ENCODE measurements around the gene ANKRD6.
A peak's percentile ranks its signal among the peaks of the same experiment; 100 is the strongest.

Gene ANKRD6

GRCh38 chr6:89518352-89519055, 85.6 kb downstream of the ANKRD6 start:
- no peak for DNase-seq

DNA sequence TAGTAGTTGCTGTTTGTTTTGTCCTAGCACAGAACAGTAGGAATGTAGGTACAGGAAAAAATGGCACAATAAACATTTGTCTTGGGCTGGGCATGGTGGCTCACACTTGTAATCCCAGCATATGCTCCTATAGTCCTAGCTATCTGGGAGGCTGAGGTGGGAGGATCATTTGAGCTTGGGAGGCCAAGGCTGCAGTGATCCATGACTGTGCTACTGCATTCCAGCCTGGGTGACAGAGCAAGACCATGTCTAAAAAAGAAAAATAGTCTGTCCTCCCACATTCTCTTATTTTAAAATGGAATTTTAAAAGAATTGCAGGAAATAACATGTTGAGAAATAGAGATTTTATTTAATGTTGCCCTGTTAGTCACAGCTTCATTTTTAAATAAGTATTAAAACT, 87.8 kb downstream of the ANKRD6 start:
- no peak for DNase-seq

DNA sequence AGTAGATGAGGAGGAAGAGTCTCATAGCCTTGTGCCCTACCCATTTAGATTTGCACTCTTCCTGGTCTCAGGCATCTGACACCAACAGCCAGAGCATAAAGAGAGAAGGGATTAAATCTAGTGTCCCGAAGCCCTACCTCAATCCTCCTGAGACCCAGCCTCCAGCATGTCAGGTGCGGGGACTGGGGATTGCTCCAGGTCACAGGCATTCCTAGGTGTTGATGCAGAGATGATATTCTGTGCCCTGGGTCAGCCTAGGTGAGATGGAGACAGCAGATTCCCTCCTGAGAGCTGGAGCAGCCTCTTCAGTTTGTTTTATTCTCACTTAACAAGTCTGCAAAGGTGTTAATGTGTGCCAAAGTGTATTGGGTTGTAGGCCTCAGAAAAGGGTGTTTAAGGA, 89.8 kb downstream of the ANKRD6 start:
- no peak for DNase-seq

DNA sequence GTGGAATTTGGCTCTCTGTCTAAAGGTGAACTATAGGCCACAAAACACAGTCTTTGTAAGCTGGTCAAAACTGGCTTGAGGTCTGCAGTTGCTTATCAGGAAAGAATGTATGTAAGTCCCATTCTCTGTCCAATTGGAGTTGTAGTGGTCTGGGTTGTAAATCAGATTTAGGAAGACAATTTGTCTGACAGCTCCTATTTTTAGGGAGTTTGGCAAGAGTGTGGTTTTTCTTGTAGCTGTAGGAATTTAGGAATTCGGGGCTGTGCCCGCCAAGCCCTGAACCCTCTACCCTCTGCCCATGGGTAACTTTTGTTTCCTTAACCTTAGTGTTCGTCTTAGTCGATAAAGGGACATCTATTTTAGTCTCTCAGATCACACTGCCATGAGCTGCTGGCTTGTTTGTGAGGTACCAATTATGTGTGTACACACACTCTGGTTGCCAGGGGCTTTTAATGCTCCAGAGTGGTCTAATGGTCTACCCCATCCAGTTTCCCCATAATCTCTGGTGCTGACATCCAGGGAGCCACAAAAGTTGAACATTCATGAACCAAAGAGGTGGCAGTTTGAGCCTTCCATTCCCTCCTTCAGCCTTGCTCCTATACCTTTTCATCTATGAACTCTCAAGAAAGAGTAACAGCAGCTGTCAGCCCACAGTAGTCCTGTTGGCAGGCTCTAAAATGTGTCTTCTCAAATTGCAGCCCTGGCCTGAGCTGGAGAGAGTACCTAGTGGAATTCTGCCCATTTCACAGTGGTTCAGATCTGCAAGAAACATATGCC, 93.0 kb downstream of the ANKRD6 start:
- no peak for DNase-seq

GRCh38 chr6:89526563-89526869, 93.6 kb downstream of the ANKRD6 start:
- DNase-seq: no peak

DNA sequence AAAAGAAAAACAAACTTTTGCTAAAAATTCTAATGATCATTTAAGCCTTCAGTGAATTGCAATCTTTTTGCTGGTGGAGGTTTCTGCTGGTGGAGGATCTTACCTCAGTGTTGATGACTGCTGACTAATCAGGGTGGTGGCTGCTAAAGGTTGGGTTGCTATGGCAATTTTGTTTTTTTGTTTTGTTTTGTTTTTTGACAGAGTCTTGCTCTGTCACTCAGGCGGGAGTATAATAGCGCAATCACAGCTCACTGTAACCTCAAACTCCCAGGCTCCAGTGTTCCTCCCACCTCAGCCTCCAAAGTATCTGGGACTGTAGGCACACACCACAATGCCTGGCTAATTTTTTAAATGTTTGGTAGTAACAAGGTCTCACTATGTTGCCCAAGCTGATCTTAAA, 94.7 kb downstream of the ANKRD6 start:
- DNase-seq: no peak

- no peak for DNase-seq
Observed at GRCh38 chr6:89528866-89529265, 95.9 kb downstream of the ANKRD6 start.

DNA sequence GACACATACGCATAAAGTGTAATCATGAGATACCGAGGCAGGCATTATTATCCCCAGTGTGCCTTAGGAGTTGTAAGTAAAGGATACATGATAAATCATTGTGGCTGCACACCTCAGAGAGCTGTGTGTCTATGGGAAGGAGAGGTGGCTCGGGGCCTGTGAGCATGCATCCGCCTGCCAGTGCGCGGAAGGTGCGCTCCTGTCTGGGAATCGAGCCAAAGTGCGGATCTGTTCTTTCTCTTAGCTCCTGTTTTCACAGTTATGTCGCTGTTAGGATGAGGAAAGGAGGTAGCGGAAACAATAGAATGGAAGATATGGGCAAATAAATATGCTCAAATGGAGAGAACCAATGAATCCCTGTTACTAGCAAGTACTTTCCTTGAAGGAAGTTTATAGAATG, 98.0 kb downstream of the ANKRD6 start:
- DNase-seq: no peak

- DNase-seq: no peak
Observed at GRCh38 chr6:89536231-89536630, 103.3 kb downstream of the ANKRD6 start.

DNA sequence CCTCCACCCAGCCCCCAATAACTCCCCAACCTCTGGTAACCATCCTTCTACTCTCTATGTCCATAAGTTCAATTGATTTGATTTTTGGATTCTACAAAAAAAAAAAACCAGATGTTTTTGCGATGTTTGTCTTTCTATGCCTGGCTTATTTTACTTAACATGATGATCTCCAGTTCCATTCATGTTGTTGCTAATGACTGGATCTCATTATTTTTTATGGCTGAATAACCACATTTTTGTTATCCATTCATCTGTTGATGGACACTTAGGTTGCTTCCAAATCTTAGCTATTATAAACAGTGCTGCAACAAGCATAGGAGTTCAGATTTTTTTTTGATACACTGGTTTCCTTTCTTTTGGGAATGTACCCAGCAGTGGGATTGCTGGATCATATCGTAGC, 106.8 kb downstream of the ANKRD6 start:
- no peak for DNase-seq

- no peak for DNase-seq
Observed at GRCh38 chr6:89542081-89542857, 109.3 kb downstream of the ANKRD6 start.

- DNase-seq: no peak
Observed at GRCh38 chr6:89542866-89543265, 109.9 kb downstream of the ANKRD6 start.

- DNase-seq: no peak
Observed at GRCh38 chr6:89547281-89547680, 114.3 kb downstream of the ANKRD6 start.

GRCh38 chr6:89553431-89553830, 120.5 kb downstream of the ANKRD6 start:
- no peak for DNase-seq

DNA sequence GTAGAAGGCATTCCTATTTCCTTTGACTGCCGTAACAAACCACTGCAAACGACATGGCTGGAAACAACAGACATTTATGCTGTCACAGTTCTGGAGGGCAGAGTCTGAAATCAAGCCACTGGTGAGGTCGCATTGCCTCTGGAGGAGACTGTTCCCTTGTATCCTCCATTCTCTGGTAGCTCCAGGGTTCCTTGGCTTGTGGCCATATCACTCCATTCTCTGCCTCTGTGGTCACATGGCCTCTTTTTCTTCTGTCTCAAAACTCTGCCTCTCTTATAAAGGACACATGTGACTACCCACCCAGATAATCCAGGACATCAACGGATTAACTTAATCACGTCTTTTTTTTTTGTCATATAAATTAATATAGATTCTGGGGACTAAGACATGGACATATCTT, 121.2 kb downstream of the ANKRD6 start:
- DNase-seq: no peak

DNA sequence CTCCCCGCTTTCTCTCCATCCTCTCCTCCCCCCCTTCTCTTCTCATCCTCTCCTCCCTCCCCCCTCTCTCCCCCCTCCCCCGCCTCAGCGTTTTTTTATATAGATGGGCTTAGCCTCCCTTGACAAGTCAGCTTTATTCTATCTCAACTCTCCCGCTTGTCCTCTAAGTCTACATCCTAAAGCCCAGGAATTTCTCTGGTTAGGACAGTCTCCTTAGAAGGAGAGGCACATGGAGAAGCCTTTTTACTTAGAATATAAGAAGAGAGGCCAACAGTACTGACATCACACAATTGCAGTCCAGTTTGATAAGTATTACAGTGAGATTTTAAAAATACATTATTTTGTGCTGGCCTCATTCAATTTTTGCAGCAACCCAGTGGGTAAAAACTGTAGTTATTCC, 122.1 kb downstream of the ANKRD6 start:
- no peak for DNase-seq

DNA sequence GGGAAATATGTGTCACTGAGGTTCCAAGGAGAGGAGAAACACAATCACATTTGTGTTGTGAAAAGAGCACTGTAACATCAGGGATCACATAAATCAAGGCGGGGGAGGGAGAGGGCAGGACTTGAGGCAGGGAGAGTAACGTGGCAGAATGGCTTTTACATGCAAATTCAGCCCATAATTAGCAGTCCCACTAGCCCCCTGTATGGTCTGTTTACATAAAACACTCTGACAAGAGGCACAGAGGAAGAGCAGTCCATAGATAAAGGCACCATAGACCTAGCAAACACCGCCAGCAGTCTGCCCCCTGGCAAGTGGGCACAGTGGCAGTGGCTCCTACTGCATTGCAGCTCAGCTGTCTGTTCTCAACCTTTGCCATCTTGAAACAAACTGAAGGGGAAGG, 122.9 kb downstream of the ANKRD6 start:
- DNase-seq: no peak

DNA sequence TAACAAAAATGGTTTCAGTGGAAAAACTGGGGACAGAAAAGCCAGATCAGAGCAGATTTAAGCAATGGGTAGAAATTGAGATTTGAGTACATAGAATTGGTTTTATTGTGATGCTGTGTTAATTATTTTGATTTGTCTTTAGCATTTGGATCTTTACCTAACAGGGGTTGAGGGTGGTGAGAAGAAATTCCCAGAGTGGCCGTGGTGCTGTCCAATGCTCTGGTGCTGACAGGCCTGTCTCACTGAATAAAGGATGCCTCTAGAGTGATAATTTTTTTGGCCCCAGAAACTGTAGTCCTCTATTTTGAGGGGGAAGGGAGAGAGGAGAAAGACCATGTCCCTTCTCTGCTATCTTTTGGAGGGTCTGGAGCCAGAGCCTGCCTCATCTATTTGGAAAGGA, 126.5 kb downstream of the ANKRD6 start:
- no peak for DNase-seq

DNA sequence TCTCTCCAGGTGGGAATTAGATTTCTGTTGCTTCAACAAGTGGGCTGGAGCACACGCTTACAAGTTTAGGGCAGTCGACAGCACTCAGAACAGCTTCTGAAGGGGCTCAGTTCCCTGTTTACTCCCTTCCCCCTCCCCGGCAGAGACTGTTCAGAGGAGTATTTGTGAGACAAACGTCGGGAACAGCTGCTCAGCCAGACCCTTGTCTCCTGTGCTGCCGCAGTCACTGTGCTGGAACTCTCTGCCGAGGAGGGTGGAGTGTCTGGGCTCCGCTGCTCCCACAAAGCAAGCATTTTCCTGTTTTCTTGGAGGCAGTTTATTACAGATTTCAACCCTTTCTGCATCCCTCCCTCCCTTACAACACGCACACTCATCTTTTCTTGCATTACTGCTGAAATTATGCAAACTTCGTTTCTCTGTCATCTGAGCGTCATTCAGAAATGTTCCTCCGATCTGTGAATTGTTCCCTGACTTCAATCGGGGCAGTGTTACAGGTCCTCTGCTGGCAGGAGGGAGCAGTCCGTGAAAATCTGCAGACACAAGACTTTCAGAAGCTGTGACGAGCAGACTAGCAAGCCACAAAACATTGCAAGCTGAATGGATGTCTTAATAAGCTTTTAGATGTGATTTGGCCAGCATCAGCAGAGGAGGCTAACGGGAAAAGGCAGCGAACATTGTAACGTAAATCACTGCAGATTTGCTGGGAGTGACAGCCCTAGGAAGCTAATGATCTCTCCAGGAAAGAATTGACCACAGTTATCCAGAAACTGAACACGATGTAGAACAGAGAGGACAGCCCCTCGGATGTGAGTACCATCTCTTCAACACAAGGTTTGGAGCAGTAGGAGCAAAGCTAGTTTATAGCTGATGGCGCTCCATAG, 129.4 kb downstream of the ANKRD6 start:
- DNase-seq: no peak

DNA sequence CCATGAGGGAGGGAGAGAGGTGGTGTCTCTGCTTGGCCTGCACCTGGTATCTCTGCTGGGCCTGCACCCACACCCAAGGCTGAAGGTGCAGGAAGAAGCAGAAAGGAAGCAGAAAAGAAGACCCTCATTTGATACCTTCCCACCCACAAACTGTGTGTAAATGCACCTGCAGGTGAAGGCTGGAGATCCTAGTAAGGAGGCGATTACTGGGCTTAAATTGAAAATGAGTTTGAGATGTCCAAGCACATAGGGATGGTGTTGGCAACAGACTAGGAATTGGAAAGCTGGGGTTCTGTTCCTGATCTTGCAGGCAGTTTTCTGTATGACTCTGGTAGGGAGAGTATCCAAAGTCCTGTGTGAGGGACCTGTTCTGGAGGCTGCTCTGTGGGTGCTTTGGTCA, 130.9 kb downstream of the ANKRD6 start:
- DNase-seq: no peak

- peak; percentile 11 for DNase-seq
Observed at GRCh38 chr6:89564752-89565427, 131.9 kb downstream of the ANKRD6 start.

GRCh38 chr6:89566008-89566800, 133.3 kb downstream of the ANKRD6 start:
- no peak for DNase-seq

Data from NCI-H1436 (cell line).